Smooth muscle cell (in vitro differentiated cells): ENCODE measurements around the gene SERPINE2. TPM values are rescaled to one million over a fixed set of nuclear protein-coding genes. Genes with fewer than 3 reads are reported as not detected.

Source experiments
- DNase-seq: peaks from one replicate; lab custom pipeline; 2025; ENCODE audit not compliant: unreplicated experiment; lab: John Stamatoyannopoulos, UW
- H2AFZ ChIP-seq: fragments of 200-600 bp; sonication (generic); 2 replicates; pipeline ENCODE4 v1.6.0; 2016; ENCODE audit warnings: antibody characterized with exemption, low read depth, mild to moderate bottlenecking
- H3F3A ChIP-seq: fragments of 200-600 bp; sonication (generic); 2 replicates; pipeline ENCODE4 v1.6.0; 2017; ENCODE audit warnings: antibody characterized with exemption, low read depth
- H3K27ac ChIP-seq: fragments of 200-600 bp; sonication (generic); 2 replicates; pipeline ENCODE4 v1.5.1; 2016; ENCODE audit warnings: low read depth, mild to moderate bottlenecking
- H3K27me3 ChIP-seq: fragments of 200-600 bp; sonication (generic); 2 replicates; pipeline ENCODE4 v1.6.1; 2016; ENCODE audit warnings: low read depth, mild to moderate bottlenecking
- H3K36me3 ChIP-seq: fragments of 200-600 bp; sonication (generic); 2 replicates; pipeline ENCODE4 v1.5.1; 2016; ENCODE audit warnings: low read depth
- H3K4me1 ChIP-seq: fragments of 200-600 bp; sonication (generic); 2 replicates; pipeline ENCODE4 v1.5.1; 2016; ENCODE audit warnings: low read depth
- H3K4me2 ChIP-seq: fragments of 200-600 bp; sonication (generic); 2 replicates; pipeline ENCODE4 v1.6.0; 2016; ENCODE audit warnings: mild to moderate bottlenecking
- H3K4me3 ChIP-seq: fragments of 200-600 bp; sonication (generic); 2 replicates; pipeline ENCODE4 v1.5.1; 2016; ENCODE audit warnings: mild to moderate bottlenecking
- H3K79me2 ChIP-seq: fragments of 200-600 bp; sonication (generic); 2 replicates; pipeline ENCODE4 v1.6.0; 2016; ENCODE audit warnings: low read depth, mild to moderate bottlenecking
- H3K9ac ChIP-seq: fragments of 200-600 bp; sonication (generic); 2 replicates; pipeline ENCODE4 v1.6.0; 2016; ENCODE audit warnings: low read depth
- H3K9me3 ChIP-seq: fragments of 200-600 bp; sonication (generic); replicated peaks from 2 replicates; pipeline ENCODE4 v1.5.1; 2016; ENCODE audit warnings: low read depth
- H4K20me1 ChIP-seq: fragments of 200-600 bp; sonication (generic); 2 replicates; pipeline ENCODE4 v1.6.0; 2016; ENCODE audit warnings: low read depth
- CTCF ChIP-seq: fragments of 200-600 bp; sonication (generic); IDR thresholded peaks from 2 replicates; pipeline ENCODE4 v1.5.1; 2017; ENCODE audit warnings: borderline replicate concordance, mild to moderate bottlenecking, antibody characterized with exemption; ENCODE audit not compliant: insufficient read depth, poor library complexity, severe bottlenecking
- WGBS: methylation state at CpG from one replicate; pipeline ENCODE4 v1.1.7; 2016; ENCODE audit warnings: low lambda C conversion rate; 5-methylcytosine and 5-hydroxymethylcytosine counted together
- polyA plus RNA-seq: library from polyadenylated mRNA; unstranded; fragments of >200 nt; fragmentation: Nextera tagmentation; extraction: Ambion mirVana; gene quantifications from 2 replicates; pipeline ENCODE4 v1.2.1, GENCODE V29; 2016
- total RNA-seq: library from RNA; depleted of rRNA; stranded (reverse); fragments of >200 nt; gene quantifications from 2 replicates; pipeline ENCODE4 v1.2.3, GENCODE V29; 2014

SERPINE2 gene
- total and polyA plus RNA-seq, 2 experiments from 2014 or later: 2,183 to 3,094 TPM

GRCh38 chr2:223989206-223989855, 49.8 kb downstream of the SERPINE2 start:
- Histone ChIP-seq H3K27ac (no peak overlapping the region), H3F3A (peaks cover 8% of the 10 kb centered on the region), H3K4me1 (no peaks in the 10 kb centered on the region), H3K36me3 (peaks cover 10% of the 10 kb centered on the region), H3K4me3 (no peak overlapping the region), H3K9me3 (no peaks in the 10 kb centered on the region), H4K20me1 (peaks cover 6% of the 10 kb centered on the region), H3K4me2 (no peak overlapping the region), H3K79me2 (no peaks in the 10 kb centered on the region), H2AFZ (no peak overlapping the region), H3K9ac (no peak overlapping the region), H3K27me3 (no peaks in the 10 kb centered on the region)
- no peak for DNase-seq
- TF ChIP-seq CTCF: no peak
- WGBS: 90% methylated on average over 10 of the region's 10 CpGs

GRCh38 chr2:223981241-223981640, 57.8 kb downstream of the SERPINE2 start:
- TF ChIP-seq CTCF: no peak
- Histone ChIP-seq H3K27ac (no peak overlapping the region), H3K9me3 (no peaks in the 10 kb centered on the region), H3K4me3 (no peak overlapping the region), H3K4me1 (no peaks in the 10 kb centered on the region), H4K20me1 (peaks cover 5% of the 10 kb centered on the region), H3F3A (peaks cover 38% of the 10 kb centered on the region), H3K9ac (no peak overlapping the region), H3K79me2 (no peaks in the 10 kb centered on the region), H3K36me3 (peaks cover 22% of the 10 kb centered on the region), H3K4me2 (no peak overlapping the region), H3K27me3 (no peaks in the 10 kb centered on the region), H2AFZ (no peak overlapping the region)
- DNase-seq: no peak
- WGBS: 78% methylated on average over 1 of the region's 1 CpG

GRCh38 chr2:223980803-223981202, 58.3 kb downstream of the SERPINE2 start:
- no peak for TF ChIP-seq CTCF
- no peak for DNase-seq
- Histone ChIP-seq H3F3A (peaks cover 42% of the 10 kb centered on the region), H3K36me3 (peaks cover 23% of the 10 kb centered on the region), H3K4me2 (no peak overlapping the region), H3K79me2 (no peaks in the 10 kb centered on the region), H3K27me3 (no peaks in the 10 kb centered on the region), H4K20me1 (peaks cover 5% of the 10 kb centered on the region), H3K9ac (no peak overlapping the region), H3K27ac (peak overlapping the region; percentile 38), H2AFZ (no peak overlapping the region), H3K4me1 (no peaks in the 10 kb centered on the region), H3K4me3 (no peak overlapping the region), H3K9me3 (no peaks in the 10 kb centered on the region)
- 89% methylated on average over 4 of the region's 4 CpGs for WGBS

GRCh38 chr2:223980397-223980735, 58.7 kb downstream of the SERPINE2 start:
- Histone ChIP-seq H3K4me3 (no peak overlapping the region), H3K4me2 (no peak overlapping the region), H3K9me3 (no peaks in the 10 kb centered on the region), H3K27ac (peak overlapping the region; percentile 38), H4K20me1 (peaks cover 5% of the 10 kb centered on the region), H3F3A (peaks cover 46% of the 10 kb centered on the region), H3K9ac (no peak overlapping the region), H2AFZ (no peak overlapping the region), H3K27me3 (no peaks in the 10 kb centered on the region), H3K4me1 (no peaks in the 10 kb centered on the region), H3K79me2 (no peaks in the 10 kb centered on the region), H3K36me3 (peaks cover 26% of the 10 kb centered on the region)
- 100% methylated on average over 1 of the region's 1 CpG for WGBS
- TF ChIP-seq CTCF: no peak
- no peak for DNase-seq
